ENCODE data around the gene STARD8.
"Not testable (repeated sequence)": the region's sequence is repeated elsewhere in the genome, so short reads cannot be mapped to it uniquely, and the experiment has no call there.

The STARD8 gene, protein sequence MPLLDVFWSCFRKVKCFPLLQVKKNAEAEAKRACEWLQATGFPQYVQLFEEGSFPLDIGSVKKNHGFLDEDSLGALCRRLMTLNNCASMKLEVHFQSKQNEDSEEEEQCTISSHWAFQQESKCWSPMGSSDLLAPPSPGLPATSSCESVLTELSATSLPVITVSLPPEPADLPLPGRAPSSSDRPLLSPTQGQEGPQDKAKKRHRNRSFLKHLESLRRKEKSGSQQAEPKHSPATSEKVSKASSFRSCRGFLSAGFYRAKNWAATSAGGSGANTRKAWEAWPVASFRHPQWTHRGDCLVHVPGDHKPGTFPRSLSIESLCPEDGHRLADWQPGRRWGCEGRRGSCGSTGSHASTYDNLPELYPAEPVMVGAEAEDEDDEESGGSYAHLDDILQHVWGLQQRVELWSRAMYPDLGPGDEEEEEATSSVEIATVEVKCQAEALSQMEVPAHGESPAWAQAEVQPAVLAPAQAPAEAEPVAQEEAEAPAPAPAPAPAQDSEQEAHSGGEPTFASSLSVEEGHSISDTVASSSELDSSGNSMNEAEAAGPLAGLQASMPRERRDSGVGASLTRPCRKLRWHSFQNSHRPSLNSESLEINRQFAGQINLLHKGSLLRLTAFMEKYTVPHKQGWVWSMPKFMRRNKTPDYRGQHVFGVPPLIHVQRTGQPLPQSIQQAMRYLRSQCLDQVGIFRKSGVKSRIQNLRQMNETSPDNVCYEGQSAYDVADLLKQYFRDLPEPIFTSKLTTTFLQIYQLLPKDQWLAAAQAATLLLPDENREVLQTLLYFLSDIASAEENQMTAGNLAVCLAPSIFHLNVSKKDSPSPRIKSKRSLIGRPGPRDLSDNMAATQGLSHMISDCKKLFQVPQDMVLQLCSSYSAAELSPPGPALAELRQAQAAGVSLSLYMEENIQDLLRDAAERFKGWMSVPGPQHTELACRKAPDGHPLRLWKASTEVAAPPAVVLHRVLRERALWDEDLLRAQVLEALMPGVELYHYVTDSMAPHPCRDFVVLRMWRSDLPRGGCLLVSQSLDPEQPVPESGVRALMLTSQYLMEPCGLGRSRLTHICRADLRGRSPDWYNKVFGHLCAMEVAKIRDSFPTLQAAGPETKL

DNA sequence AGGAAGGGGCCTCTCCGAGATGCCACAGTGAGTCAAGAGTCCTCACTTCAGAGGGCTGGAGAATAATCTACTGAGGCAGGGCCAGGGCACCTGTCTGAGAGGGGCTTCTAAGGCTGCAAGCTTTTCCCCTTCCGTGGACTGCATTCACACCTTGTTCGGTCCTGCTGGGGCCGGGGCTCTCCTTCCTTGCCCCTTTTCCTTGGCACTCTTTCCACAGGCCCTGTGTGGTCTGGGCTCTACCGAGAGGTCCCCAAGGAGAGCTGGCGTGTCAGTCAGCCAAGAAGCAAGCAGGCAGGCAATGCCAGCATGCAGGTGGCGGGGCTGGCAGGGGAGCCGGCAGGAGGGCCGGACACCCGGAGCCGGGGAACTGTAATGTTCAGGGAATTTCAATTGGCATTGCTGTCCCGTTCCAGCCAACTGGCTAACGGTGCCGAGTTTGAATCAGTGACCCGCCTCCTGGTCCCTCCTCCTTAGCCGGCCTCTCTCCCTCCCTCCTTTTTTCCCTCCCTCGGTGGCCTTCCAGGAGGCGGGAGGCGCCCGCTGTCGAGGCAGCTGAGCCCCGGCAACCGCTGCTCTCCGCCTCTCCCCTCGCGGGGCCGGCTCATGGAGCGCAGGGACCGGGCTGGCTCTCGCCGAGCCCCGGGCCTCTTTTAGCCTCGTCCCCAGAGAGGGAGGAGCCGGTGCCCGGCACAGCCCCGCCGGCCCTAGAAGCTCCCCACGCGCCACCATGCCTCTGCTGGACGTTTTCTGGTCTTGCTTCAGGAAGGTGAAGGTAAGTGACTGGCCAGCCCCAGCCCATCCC is at the start of gene STARD8:
Gene STARD8 (plus strand): TSS at position 511 of the 802 bp plus-strand sequence. CDS start 217 bp downstream, at position 728.
- peak within 1 kb of the TSS; percentile 48 for H3K4me3 ChIP-seq (ENCODE audit: low read depth, low read length)
- TF ChIP-seq, protein P1, sequence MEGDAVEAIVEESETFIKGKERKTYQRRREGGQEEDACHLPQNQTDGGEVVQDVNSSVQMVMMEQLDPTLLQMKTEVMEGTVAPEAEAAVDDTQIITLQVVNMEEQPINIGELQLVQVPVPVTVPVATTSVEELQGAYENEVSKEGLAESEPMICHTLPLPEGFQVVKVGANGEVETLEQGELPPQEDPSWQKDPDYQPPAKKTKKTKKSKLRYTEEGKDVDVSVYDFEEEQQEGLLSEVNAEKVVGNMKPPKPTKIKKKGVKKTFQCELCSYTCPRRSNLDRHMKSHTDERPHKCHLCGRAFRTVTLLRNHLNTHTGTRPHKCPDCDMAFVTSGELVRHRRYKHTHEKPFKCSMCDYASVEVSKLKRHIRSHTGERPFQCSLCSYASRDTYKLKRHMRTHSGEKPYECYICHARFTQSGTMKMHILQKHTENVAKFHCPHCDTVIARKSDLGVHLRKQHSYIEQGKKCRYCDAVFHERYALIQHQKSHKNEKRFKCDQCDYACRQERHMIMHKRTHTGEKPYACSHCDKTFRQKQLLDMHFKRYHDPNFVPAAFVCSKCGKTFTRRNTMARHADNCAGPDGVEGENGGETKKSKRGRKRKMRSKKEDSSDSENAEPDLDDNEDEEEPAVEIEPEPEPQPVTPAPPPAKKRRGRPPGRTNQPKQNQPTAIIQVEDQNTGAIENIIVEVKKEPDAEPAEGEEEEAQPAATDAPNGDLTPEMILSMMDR (IDR thresholded peaks at IDR 0.05; ENCODE audit: low read depth, low read length): no peak

DNA sequence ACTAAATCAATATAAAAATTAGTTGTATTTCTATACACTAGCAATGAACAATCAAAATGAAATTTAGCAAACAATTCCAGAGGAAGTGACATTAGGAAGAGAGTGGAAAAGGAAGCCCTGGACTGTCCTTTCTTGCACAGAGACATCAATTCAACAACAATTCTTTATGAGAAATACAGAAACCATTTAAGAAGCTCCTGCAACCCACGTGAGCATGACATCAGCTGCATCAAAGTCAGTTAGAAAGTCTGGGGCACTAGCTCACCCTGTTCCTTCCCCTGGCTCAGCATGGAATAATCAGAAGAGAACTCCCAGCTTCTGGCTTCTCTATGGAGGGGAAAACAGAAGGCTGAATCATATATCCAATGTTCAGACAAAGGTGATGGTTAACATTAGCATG is 48.6 kb upstream of the STARD8 start:
- TF ChIP-seq, protein P1 (IDR thresholded peaks at IDR 0.05; ENCODE audit: low read depth, low read length): no peak
- no peak overlapping the region for H3K4me3 ChIP-seq (ENCODE audit: low read depth, low read length)

DNA sequence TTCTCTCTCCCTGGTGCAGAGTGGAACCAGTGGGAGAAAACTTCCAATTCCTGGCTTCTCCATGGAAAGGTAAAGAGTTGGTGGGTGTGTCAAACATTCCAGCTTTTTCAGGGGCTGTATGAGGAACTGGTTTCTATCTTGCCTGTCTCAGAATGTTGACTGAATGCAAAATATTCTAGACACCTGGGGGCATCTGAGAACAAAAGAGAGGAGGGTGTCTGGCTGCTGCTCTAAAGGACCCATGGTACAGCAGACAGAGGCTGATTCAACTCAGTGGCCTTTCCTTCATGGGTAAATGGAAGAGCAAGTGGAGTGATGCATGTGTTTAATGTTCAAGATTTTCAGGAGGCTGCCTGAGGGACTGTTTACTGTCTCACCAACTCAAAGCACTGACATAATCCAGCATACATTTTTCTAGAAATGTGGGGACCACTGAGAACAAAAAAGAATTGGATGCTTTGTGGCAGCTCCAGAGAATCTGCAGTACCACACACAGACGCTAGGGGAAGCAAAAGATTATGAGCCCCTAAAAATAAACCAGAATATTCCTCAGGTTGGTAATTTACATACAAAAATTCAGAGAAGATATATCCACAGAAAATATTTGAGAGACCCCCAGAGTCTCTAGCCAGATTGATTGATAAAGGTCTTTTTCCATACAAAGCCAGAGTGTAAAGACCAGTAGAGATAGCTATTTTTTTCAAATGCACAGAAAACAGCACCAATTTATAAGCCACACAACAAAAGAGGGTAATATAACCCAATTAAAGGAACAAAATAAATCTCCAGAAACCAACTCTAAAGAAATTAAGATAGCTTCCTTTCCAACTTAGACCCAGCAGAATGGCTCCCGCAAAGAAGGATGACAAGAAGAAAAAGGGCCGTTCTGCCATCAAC is 48.0 kb upstream of the STARD8 start:
- TF ChIP-seq, protein P1 (IDR thresholded peaks at IDR 0.05; ENCODE audit: low read depth, low read length): peak; percentile 81
- H3K4me3 ChIP-seq (ENCODE audit: low read depth, low read length): no peak overlapping the region

DNA sequence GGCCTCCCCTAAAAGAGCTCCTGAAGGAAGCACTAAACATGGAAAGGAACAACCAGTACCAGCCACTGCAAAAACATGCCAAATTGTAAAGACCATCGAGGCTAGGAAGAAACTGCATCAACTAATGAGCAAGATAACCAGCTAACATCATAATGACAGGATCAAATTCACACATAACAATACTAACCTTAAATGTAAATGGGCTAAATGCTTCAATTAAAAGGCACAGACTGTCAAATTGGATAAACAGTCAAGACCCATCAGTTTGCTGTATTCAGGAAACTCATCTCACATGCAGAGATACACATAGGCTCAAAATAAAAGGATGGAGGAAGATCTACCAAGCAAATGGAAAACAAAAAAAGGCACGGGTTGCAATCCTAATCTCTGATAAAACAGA is 43.2 kb upstream of the STARD8 start:
- not testable (repeated sequence) for H3K4me3 ChIP-seq (ENCODE audit: low read depth, low read length)

DNA sequence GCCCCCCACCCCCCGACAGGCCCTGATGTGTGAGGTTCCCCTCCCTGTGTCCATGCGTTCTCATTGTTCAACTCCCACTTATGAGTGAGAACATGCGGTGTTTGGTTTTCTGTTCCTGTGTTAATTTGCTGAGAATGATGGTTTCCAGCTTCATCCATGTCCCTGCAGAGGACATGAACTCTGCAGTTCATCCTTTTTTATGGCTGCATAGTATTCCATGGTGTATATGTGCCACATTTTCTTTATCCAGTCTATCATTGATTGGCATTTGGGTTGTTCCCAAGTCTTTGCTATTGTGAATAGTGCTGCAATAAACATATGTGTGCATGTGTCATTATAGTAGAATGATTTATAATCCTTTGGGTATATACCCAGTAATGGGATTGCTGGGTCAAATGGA is 32.7 kb upstream of the STARD8 start:
- H3K4me3 ChIP-seq (ENCODE audit: low read depth, low read length): not testable (repeated sequence)

DNA sequence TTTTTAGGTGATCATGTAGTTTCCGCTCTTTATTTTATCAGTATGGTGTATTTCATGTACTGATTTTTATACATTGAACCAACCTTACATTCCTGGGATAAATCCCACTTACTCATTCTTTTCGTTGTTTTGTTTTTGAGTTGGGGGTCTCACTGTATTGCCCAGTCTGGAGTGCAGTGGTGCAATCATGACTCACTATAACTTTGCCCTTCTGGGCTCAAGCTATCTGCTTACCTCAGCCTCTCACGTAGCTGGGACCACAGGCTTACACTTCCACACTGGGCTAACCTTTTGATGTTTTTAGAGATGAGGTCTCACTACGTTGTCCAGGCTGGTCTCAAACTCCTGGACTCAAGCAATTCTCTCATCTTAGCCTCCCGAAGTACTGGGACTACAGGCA is 19.5 kb upstream of the STARD8 start:
- H3K4me3 ChIP-seq (ENCODE audit: low read depth, low read length): no peak overlapping the region
- TF ChIP-seq, protein P1 (IDR thresholded peaks at IDR 0.05; ENCODE audit: low read depth, low read length): no peak

DNA sequence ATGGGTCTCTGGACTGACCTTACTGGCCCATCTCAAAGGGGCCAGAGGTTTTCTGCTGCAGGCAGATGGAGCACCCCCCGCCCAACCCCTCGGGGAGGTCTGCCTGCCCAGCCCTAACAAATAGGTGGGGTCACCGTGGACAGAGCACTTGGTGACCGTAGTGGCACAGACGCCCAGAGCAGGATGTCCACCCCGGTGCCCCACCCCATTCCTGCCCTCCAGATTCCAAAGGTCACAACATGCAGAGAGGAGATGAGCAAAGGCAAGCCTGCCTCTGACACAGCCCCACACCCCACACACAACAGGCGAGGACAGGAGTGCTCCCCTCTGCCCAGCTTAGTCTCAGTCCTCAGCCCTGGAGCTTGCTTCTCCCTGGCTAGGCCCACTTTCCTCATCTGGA is 17.5 kb upstream of the STARD8 start:
- not testable (repeated sequence) for H3K4me3 ChIP-seq (ENCODE audit: low read depth, low read length)

DNA sequence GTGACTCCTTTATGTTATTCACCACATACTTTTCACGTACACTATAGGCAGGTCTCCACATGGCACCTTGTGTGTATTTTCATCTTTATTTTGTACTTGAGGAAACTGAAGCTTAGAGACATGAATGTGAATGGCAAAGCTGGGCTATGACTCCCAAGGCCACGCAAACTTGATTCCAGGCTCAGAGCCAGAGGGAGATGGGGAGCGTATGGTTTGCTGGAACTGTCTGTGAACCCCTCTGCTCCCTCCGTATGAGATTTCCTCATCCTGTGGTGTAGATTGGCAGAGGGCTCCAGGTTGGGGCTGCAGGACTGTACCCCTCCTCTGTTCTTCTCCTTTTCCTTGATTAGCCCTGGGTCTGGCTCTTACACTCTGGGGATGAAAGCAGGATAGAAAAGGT is 16.1 kb upstream of the STARD8 start:
- TF ChIP-seq, protein P1 (IDR thresholded peaks at IDR 0.05; ENCODE audit: low read depth, low read length): no peak
- H3K4me3 ChIP-seq (ENCODE audit: low read depth, low read length): no peak overlapping the region
